Glutamatergic neuron (in vitro differentiated cells): ENCODE measurements around the gene IRF1. TPM values are rescaled to one million over a fixed set of nuclear protein-coding genes. Genes with fewer than 3 reads are reported as not detected.
A peak's percentile ranks its signal among the peaks of the same experiment; 100 is the strongest.

ENCODE experiments used
- DNase-seq: peaks from one replicate; pipeline ENCODE4 v3.0.0; 2022
- H3K27ac Mint-ChIP-seq: one replicate; pipeline ENCODE4 v1.8.0; 2020; ENCODE audit warnings: mild to moderate bottlenecking, mixed read lengths, inconsistent platforms; ENCODE audit not compliant: unreplicated experiment
- H3K27me3 Mint-ChIP-seq: one replicate; pipeline ENCODE4 v1.8.0; 2020; ENCODE audit warnings: mild to moderate bottlenecking, moderate library complexity, mixed read lengths, inconsistent platforms; ENCODE audit not compliant: unreplicated experiment
- H3K36me3 Mint-ChIP-seq: one replicate; pipeline ENCODE4 v1.8.0; 2020; ENCODE audit warnings: mild to moderate bottlenecking, mixed read lengths, inconsistent platforms; ENCODE audit not compliant: unreplicated experiment
- H3K4me1 Mint-ChIP-seq: one replicate; pipeline ENCODE4 v1.8.0; 2020; ENCODE audit warnings: mild to moderate bottlenecking, low read depth, mixed read lengths, inconsistent platforms; ENCODE audit not compliant: unreplicated experiment
- H3K4me3 Mint-ChIP-seq: one replicate; pipeline ENCODE4 v1.8.0; 2020; ENCODE audit warnings: mild to moderate bottlenecking, mixed read lengths, inconsistent platforms; ENCODE audit not compliant: unreplicated experiment
- H3K9me3 Mint-ChIP-seq: one replicate; pipeline ENCODE4 v1.8.0; 2020; ENCODE audit warnings: mild to moderate bottlenecking, moderate library complexity, mixed read lengths, inconsistent platforms; ENCODE audit not compliant: unreplicated experiment
- CTCF ChIP-seq: fragments of 200-600 bp; sonication (generic); IDR thresholded peaks from one replicate; pipeline ENCODE4 v1.5.0; 2021; ENCODE audit not compliant: partially characterized antibody, unreplicated experiment
- total RNA-seq: library from RNA; stranded (reverse); fragmentation: NEBNext Ultra II Directional; extraction: Animal tissue kit (Norgen Biotek cat#: 25700); gene quantifications from one replicate; pipeline ENCODE4 v1.2.1, GENCODE V29; 2021; ENCODE audit not compliant: unreplicated experiment

Gene IRF1
- total RNA-seq, 1 donor from 2014 or later, result 2.8 TPM

GRCh38 chr5:132463811-132464155, 26.8 kb downstream of the IRF1 start:
- Mint-ChIP-seq H3K9me3 (peaks cover 15% of the 10 kb centered on the region), H3K36me3 (peaks cover 3% of the 10 kb centered on the region), H3K27ac (peak overlapping the region; percentile 12), H3K27me3 (peaks cover 14% of the 10 kb centered on the region), H3K4me1 (peaks cover 15% of the 10 kb centered on the region), H3K4me3 (no peak overlapping the region)
- no peak for TF ChIP-seq CTCF
- no peak for DNase-seq

GRCh38 chr5:132462856-132463745, 27.5 kb downstream of the IRF1 start:
- Mint-ChIP-seq H3K27ac (no peak overlapping the region), H3K4me3 (no peak overlapping the region), H3K9me3 (peaks cover 14% of the 10 kb centered on the region), H3K4me1 (peaks cover 15% of the 10 kb centered on the region), H3K27me3 (peaks cover 12% of the 10 kb centered on the region), H3K36me3 (no peaks in the 10 kb centered on the region)
- no peak for TF ChIP-seq CTCF
- no peak for DNase-seq

- Mint-ChIP-seq H3K4me3 (no peak overlapping the region), H3K27ac (no peak overlapping the region), H3K27me3 (peaks cover 12% of the 10 kb centered on the region)
These were observed 28.2 kb downstream of the IRF1 start for GRCh38 chr5:132462333-132462732.

GRCh38 chr5:132461569-132462070, 29.0 kb downstream of the IRF1 start:
- Mint-ChIP-seq H3K36me3 (no peaks in the 10 kb centered on the region), H3K4me1 (peaks cover 18% of the 10 kb centered on the region), H3K9me3 (peaks cover 14% of the 10 kb centered on the region), H3K4me3 (no peak overlapping the region), H3K27ac (no peak overlapping the region), H3K27me3 (peaks cover 12% of the 10 kb centered on the region)
- TF ChIP-seq CTCF, result no peak
- DNase-seq, result no peak

More at GRCh38 chr5:132462333-132462732, 28.2 kb downstream of the IRF1 start:
- Mint-ChIP-seq H3K36me3 (no peaks in the 10 kb centered on the region), H3K9me3 (peaks cover 14% of the 10 kb centered on the region), H3K4me1 (peaks cover 18% of the 10 kb centered on the region)
- DNase-seq, result no peak
- no peak for TF ChIP-seq CTCF
